HG03439 (cell line): ENCODE results near the gene HOXD8.

Experiments used
- ATAC-seq: cut with Tn5 transposase; IDR thresholded peaks from one replicate; pipeline ENCODE4 v1.9.1; 2021; ENCODE audit warnings: mild to moderate bottlenecking, moderate library complexity; ENCODE audit not compliant: unreplicated experiment

HOXD8 gene

GRCh38 chr2:176090862-176091261 is 38.6 kb upstream of the HOXD8 start:
- no peak for ATAC-seq

- no peak for ATAC-seq
These were observed 37.9 kb upstream of the HOXD8 start for GRCh38 chr2:176091329-176092258.

GRCh38 chr2:176092270-176093144 is 37.0 kb upstream of the HOXD8 start, which contains the start of gene HOXD13:
Gene HOXD13 (plus strand): TSS chr2:176092721. CDS start chr2:176092891, 170 bp downstream.
- ATAC-seq = no peak

- ATAC-seq = no peak
These were observed 36.2 kb upstream of the HOXD8 start for GRCh38 chr2:176093145-176093897.

GRCh38 chr2:176093898-176094249 is 35.6 kb upstream of the HOXD8 start:
- ATAC-seq = no peak

- ATAC-seq = no peak
These were observed 35.2 kb upstream of the HOXD8 start for GRCh38 chr2:176094349-176094748.

GRCh38 chr2:176095421-176095820 is 34.1 kb upstream of the HOXD8 start:
- ATAC-seq = no peak

GRCh38 chr2:176096243-176096985 is 33.1 kb upstream of the HOXD8 start:
- ATAC-seq = no peak

- ATAC-seq = peak; percentile 90
These were observed 32.3 kb upstream of the HOXD8 start for GRCh38 chr2:176096986-176097819.

GRCh38 chr2:176097820-176098365 is 31.6 kb upstream of the HOXD8 start:
- ATAC-seq = no peak

GRCh38 chr2:176098366-176099158 is 30.9 kb upstream of the HOXD8 start:
- ATAC-seq = no peak

GRCh38 chr2:176099159-176099727 is 30.3 kb upstream of the HOXD8 start:
- no peak for ATAC-seq

GRCh38 chr2:176099728-176100546 is 29.6 kb upstream of the HOXD8 start, which contains the start of gene HOXD12:
Gene HOXD12 (plus strand): TSS chr2:176099795. CDS start chr2:176099802, 7 bp downstream.
- ATAC-seq = no peak

- no peak for ATAC-seq
These were observed 28.9 kb upstream of the HOXD8 start for GRCh38 chr2:176100547-176101140.

GRCh38 chr2:176101216-176101830 is 28.2 kb upstream of the HOXD8 start:
- no peak for ATAC-seq

- ATAC-seq = no peak
These were observed 27.7 kb upstream of the HOXD8 start for GRCh38 chr2:176101842-176102241.
